Gastrocnemius medialis (tissue), 4 donors: ENCODE data around the gene VEGFA. TPM values are rescaled to one million over a fixed set of nuclear protein-coding genes. Genes with fewer than 3 reads are reported as not detected.

Experiments
- ATAC-seq, 2 donors: fragments of 150-250 bp; one replicate each; pipeline ENCODE4 v1.9.1; 2016
- DNase-seq, 2 donors: peaks; one replicate each; pipeline ENCODE4 v3.0.0-alpha.2; 2019
- H3K27ac ChIP-seq, 4 donors: fragments of 200-600 bp; sonication (generic); 1 replicate in 1 of 4; 2 replicates in 3 of 4; pipeline ENCODE4 v1.5.1; 2016 to 2018; ENCODE audit warnings: mild to moderate bottlenecking in 2 of 4, moderate library complexity in 1 of 4
- H3K27me3 ChIP-seq, 3 donors: fragments of 200-600 bp; sonication (generic) in 2 of 3; 1 replicate in 1 of 3; 2 replicates in 2 of 3; pipeline versions ENCODE4 v1.5.1 to v1.6.0; 2016 to 2019; ENCODE audit warnings: mild to moderate bottlenecking in 1 of 3, moderate library complexity in 1 of 3
- H3K36me3 ChIP-seq, 2 donors: fragments of 200-600 bp; sonication (generic) in 1 of 2; one replicate each; pipeline ENCODE4 v1.5.1; 2017 to 2018
- H3K4me1 ChIP-seq, 2 donors: fragments of 200-600 bp; sonication (generic) in 1 of 2; one replicate each; pipeline ENCODE4 v1.5.1; 2016 to 2017; ENCODE audit warnings: mild to moderate bottlenecking in 2 of 2
- H3K4me3 ChIP-seq, 4 donors: fragments of 200-600 bp; sonication (generic) in 3 of 4; 1 replicate in 1 of 4; 2 replicates in 3 of 4; pipeline ENCODE4 v1.5.1; 2016 to 2019; ENCODE audit warnings: mild to moderate bottlenecking in 2 of 4
- H3K9me3 ChIP-seq, 3 donors: fragments of 200-600 bp; sonication (generic) in 2 of 3; 1 replicate in 1 of 3; 2 replicates in 2 of 3; pipeline ENCODE4 v1.5.1; 2016 to 2019
- POLR2A ChIP-seq, 2 donors: fragments of 450-650 bp; IDR thresholded peaks; one replicate each; pipeline ENCODE4 v1.6.1; 2017; ENCODE audit warnings: antibody characterized with exemption in 2 of 2, mild to moderate bottlenecking in 2 of 2, moderate library complexity in 2 of 2
- in situ Hi-C, 4 donors: fragments of 200-750 bp; cut with MboI; loops; one replicate each; pipeline versions ENCODE4 v1.15.0 to v1.8.0; 2017; ENCODE audit warnings: low sequenced_read_pairs in 4 of 4
- intact Hi-C: fragments of 100-400 bp; cut with DNase I; formaldehyde crosslinking; loops from one replicate; pipeline ENCODE4 v1.15.1; 2023; ENCODE audit warnings: low total_unique reads
- total RNA-seq, 4 donors: library from RNA; depleted of rRNA; stranded (reverse); fragments of >200 nt; gene quantifications; one replicate each; pipeline versions ENCODE4 v1.1.0 to v1.2.3, GENCODE V29; 2016
- TF ChIP-seq, protein P1 (sequence below), 5 experiments: fragments of 450-650 bp in 3 of 5; fragments of 200-600 bp in 2 of 5; sonication (generic) in 2 of 5; IDR thresholded peaks in 4 of 5; conservative IDR thresholded peaks in 1 of 5; 1 replicate in 4 of 5; 2 replicates in 1 of 5; pipeline ENCODE4 v1.5.1; 2016 to 2019; ENCODE audit warnings: antibody characterized with exemption in 5 of 5, mild to moderate bottlenecking in 3 of 5, moderate library complexity in 3 of 5

VEGFA gene
- total RNA-seq, 4 donors from 2014 or later = 66.4 to 195 (median 149) TPM

DNA sequence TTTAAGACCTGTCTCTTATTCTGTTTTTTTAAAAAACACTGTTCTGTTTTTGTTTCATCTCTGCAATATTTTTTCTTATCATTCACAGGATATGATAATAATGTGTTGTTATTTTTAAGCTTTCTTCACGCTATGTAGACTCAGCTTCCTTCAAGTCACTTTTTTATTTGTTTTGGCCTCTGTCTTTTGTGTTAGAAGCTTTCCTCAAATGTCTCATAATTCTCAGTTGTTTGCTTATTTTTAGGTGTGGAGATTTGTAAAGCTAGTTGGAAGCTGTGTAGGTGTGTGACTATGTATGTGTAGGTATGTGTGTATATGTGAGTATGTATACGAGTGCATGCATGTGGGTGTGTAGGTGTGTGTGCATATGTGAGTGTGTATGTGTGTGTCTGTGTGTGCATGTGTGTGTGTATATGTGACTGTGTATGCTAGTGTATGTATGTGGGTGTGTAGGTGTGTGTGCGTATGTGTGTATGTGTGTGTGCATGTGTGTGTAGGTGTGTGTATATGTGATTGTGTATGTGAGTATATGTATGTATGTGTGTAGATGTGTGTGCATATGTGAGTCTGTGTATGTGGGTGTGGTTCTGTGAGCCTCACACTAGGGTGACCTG, 16.3 kb upstream of the VEGFA start:
- Histone ChIP-seq H3K36me3 (no peaks in the 10 kb centered on the region), H3K4me3 (no peak overlapping the region), H3K27me3 (no peaks in the 10 kb centered on the region), H3K9me3 (no peaks in the 10 kb centered on the region), H3K4me1 (no peaks in the 10 kb centered on the region), H3K27ac (no peak overlapping the region)
- DNase-seq (no peak), ATAC-seq (no peak)
- TF ChIP-seq POLR2A (IDR thresholded peaks at IDR 0.05) = no peak
- TF ChIP-seq, protein P1, sequence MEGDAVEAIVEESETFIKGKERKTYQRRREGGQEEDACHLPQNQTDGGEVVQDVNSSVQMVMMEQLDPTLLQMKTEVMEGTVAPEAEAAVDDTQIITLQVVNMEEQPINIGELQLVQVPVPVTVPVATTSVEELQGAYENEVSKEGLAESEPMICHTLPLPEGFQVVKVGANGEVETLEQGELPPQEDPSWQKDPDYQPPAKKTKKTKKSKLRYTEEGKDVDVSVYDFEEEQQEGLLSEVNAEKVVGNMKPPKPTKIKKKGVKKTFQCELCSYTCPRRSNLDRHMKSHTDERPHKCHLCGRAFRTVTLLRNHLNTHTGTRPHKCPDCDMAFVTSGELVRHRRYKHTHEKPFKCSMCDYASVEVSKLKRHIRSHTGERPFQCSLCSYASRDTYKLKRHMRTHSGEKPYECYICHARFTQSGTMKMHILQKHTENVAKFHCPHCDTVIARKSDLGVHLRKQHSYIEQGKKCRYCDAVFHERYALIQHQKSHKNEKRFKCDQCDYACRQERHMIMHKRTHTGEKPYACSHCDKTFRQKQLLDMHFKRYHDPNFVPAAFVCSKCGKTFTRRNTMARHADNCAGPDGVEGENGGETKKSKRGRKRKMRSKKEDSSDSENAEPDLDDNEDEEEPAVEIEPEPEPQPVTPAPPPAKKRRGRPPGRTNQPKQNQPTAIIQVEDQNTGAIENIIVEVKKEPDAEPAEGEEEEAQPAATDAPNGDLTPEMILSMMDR (IDR thresholded peaks at IDR 0.05 in 4 of 5, conservative IDR thresholded peaks at IDR 0.05 in 1 of 5) = no peak
- intact Hi-C loops = no loop called here
- in situ Hi-C loops = loop anchor here in 1 of 4 donors (10.0 kb wide), 1 partner anchor 89 kb away; no protein-coding TSS in a partner anchor

DNA sequence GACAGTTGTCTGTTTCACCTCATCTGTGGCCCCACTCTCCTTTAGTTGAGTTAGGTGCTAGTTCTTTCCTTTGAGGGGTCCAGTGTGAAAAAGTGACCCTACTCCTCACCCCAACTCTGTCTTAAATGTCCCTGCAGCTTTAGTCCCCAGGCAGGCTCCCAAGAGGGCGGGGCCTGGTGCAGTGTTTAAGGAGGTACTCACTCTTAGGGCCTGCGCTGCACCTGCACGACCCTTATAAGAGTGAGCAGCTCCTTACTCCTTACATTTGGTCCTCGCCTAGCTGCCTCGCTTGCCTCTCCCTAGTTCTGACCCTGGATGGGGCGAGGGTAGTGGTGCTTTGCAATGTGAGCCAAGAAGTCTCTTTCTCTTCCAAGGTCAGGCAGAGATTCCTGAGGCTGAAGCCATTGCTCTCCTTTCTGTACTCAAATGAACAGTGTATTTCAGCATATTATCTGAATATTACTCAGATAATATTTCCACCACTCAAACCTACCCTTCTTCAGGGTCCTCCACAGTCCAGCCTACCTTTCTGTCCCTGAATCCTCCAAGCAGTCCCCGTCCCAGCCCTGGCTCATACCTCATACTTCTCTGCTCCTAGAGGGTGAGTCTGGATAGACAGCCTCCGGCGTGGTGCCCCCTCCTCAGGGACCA, 11.9 kb upstream of the VEGFA start:
- ATAC-seq (peak in 1 of 2 donors; percentile 8), DNase-seq (no peak)
- Histone ChIP-seq H3K27ac (no peak overlapping the region), H3K36me3 (no peaks in the 10 kb centered on the region), H3K4me1 (no peaks in the 10 kb centered on the region), H3K9me3 (no peaks in the 10 kb centered on the region), H3K4me3 (no peak overlapping the region), H3K27me3 (no peaks in the 10 kb centered on the region)
- in situ Hi-C loops = loop anchor here in 2 of 4 donors (5.0 to 10.0 kb wide), 2 partner anchors 91 to 93 kb away; no protein-coding TSS in a partner anchor
- TF ChIP-seq, protein P1 (IDR thresholded peaks at IDR 0.05 in 4 of 5, conservative IDR thresholded peaks at IDR 0.05 in 1 of 5) = no peak
- no peak for TF ChIP-seq POLR2A (IDR thresholded peaks at IDR 0.05)
- intact Hi-C loops = loop anchor here (1.0 to 5.0 kb wide), 2 partner anchors 56 to 91 kb away; no protein-coding TSS in a partner anchor

DNA sequence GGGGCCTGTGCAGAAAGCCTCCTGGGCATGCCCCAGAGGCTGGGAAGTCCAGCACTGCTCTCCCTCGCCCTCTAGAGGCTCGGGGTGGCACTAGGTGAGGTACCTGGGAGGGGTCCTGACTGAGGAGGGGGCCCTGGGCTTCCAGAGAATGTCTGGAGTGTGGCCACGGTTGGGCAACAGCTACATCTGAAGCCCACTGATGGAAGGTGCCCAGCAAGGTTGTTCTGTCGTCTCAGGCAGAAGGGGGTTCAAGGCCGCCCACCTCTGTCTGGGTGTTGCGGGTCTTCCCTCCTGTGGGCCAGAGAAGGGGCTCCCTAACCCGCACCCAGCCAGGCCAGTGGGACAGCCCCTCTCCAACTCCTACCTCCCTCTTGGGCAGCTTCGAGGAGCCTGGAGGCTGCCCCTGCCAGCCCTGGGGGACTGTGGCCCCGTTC, 11.4 kb upstream of the VEGFA start:
- Histone ChIP-seq H3K27me3 (no peaks in the 10 kb centered on the region), H3K27ac (no peak overlapping the region), H3K4me1 (no peaks in the 10 kb centered on the region), H3K36me3 (no peaks in the 10 kb centered on the region), H3K9me3 (no peaks in the 10 kb centered on the region), H3K4me3 (no peak overlapping the region)
- in situ Hi-C loops (loop anchor here in 2 of 4 donors (5.0 to 10.0 kb wide), 2 partner anchors 91 to 94 kb away; no protein-coding TSS in a partner anchor), intact Hi-C loops (loop anchor here (1.0 to 5.0 kb wide), 2 partner anchors 56 to 91 kb away; no protein-coding TSS in a partner anchor)
- ATAC-seq (peak; percentile 62 to 72), DNase-seq (no peak)
- no peak for TF ChIP-seq POLR2A (IDR thresholded peaks at IDR 0.05)
- TF ChIP-seq, protein P1 (IDR thresholded peaks at IDR 0.05 in 4 of 5, conservative IDR thresholded peaks at IDR 0.05 in 1 of 5) = peak; percentile 76 to 90 (median 82)

DNA sequence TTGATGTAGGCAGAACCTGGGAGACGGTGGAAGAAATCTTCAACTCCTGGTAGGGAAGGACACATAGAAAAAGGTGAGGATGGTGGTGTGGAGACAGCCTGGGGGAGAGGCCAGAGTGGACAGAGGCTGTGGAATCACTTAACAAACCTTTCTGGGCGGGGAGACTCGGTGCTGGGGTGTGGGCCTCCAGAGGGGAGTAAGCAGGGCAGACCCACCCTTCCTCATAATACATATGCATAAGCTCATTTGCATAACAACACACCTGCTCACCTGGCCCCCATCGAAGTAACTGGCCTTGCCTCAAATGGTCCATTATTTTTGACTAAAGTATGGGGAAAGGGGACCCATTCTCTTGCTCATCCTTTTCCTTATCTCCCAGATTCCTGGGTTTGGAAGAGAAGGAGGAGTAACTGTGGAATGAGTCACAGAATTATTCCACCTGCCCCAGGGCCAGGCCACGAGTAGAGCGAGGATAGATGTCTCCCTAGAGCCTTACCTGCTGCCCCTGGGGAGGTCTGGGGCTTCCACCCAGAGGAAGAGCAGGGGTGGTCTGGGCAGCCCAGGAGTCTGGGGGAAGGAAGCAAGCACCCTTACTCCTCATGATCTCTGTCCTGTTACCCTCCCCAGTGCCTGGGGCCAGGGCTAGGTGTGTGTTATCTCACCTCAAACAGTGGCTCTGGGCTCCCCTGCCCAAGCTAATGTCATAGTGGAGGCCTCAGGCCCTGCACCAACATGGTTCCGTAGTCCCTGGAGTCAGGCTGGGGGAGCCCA, 10.7 kb upstream of the VEGFA start:
- no peaks in the 10 kb centered on the region for H3K4me1 ChIP-seq
- no peak for TF ChIP-seq POLR2A (IDR thresholded peaks at IDR 0.05)
- TF ChIP-seq, protein P1 (IDR thresholded peaks at IDR 0.05 in 4 of 5, conservative IDR thresholded peaks at IDR 0.05 in 1 of 5) = no peak
- no peak overlapping the region for H3K27ac ChIP-seq
- no peaks in the 10 kb centered on the region for H3K27me3 ChIP-seq
- no peaks in the 10 kb centered on the region for H3K9me3 ChIP-seq
- H3K36me3 ChIP-seq = no peaks in the 10 kb centered on the region
- no peak for ATAC-seq
- in situ Hi-C loops = loop anchor here in 2 of 4 donors (5.0 to 10.0 kb wide), 2 partner anchors 92 to 95 kb away; no protein-coding TSS in a partner anchor
- H3K4me3 ChIP-seq = no peak overlapping the region
- intact Hi-C loops = loop anchor here (5.0 kb wide), 1 partner anchor 57 kb away; no protein-coding TSS in a partner anchor
- DNase-seq = peak in 1 of 2 donors; percentile 1
